Measurements from ENCODE around the gene PDHX.

PDHX gene

GRCh38 chr11:34926831-34927132, 10.4 kb downstream of the PDHX start:
- TF ChIP-seq, protein P1, sequence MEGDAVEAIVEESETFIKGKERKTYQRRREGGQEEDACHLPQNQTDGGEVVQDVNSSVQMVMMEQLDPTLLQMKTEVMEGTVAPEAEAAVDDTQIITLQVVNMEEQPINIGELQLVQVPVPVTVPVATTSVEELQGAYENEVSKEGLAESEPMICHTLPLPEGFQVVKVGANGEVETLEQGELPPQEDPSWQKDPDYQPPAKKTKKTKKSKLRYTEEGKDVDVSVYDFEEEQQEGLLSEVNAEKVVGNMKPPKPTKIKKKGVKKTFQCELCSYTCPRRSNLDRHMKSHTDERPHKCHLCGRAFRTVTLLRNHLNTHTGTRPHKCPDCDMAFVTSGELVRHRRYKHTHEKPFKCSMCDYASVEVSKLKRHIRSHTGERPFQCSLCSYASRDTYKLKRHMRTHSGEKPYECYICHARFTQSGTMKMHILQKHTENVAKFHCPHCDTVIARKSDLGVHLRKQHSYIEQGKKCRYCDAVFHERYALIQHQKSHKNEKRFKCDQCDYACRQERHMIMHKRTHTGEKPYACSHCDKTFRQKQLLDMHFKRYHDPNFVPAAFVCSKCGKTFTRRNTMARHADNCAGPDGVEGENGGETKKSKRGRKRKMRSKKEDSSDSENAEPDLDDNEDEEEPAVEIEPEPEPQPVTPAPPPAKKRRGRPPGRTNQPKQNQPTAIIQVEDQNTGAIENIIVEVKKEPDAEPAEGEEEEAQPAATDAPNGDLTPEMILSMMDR (IDR thresholded peaks at IDR 0.05; ENCODE audit: extremely low read depth, missing control alignments): no peak
- no peak for DNase-seq (ENCODE audit: low spot score)

GRCh38 chr11:34928268-34928959, 12.0 kb downstream of the PDHX start:
- TF ChIP-seq, protein P1 (IDR thresholded peaks at IDR 0.05; ENCODE audit: extremely low read depth, missing control alignments): no peak
- no peak for DNase-seq (ENCODE audit: low spot score)

DNA sequence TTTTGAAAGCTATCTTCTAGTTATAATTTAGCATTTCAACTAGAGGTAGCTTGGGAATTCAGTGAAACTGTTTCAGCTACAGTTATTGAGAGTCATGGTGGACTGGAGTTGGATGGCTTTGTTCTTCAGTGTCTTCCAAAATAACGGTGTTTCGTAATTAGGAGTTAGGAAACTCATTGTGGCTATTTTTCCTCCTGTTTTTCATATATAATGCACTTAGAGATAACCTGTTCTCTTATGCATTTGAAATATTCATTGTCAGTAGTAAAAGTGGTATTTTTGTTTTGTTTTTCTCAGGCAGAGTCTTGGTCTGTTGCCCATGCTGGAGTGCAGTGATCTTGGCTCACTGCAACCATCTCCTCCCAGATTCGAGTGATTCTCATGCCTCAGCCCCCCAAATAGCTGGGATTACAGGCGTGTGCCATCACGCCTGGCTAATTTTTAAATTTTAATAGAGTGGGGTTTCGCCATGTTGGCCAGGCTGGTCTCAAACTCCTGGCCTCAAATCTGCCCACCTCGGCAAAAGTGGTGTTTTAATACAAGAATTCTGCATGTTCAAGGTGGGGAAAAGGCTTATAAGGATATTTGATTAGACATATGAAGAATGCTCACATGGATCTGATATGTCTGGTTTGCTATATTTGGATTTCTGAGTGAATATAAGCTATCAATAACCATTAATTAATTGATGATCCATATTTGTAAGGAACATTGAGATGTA, 12.7 kb downstream of the PDHX start:
- DNase-seq (ENCODE audit: low spot score): no peak
- TF ChIP-seq, protein P1 (IDR thresholded peaks at IDR 0.05; ENCODE audit: extremely low read depth, missing control alignments): no peak

DNA sequence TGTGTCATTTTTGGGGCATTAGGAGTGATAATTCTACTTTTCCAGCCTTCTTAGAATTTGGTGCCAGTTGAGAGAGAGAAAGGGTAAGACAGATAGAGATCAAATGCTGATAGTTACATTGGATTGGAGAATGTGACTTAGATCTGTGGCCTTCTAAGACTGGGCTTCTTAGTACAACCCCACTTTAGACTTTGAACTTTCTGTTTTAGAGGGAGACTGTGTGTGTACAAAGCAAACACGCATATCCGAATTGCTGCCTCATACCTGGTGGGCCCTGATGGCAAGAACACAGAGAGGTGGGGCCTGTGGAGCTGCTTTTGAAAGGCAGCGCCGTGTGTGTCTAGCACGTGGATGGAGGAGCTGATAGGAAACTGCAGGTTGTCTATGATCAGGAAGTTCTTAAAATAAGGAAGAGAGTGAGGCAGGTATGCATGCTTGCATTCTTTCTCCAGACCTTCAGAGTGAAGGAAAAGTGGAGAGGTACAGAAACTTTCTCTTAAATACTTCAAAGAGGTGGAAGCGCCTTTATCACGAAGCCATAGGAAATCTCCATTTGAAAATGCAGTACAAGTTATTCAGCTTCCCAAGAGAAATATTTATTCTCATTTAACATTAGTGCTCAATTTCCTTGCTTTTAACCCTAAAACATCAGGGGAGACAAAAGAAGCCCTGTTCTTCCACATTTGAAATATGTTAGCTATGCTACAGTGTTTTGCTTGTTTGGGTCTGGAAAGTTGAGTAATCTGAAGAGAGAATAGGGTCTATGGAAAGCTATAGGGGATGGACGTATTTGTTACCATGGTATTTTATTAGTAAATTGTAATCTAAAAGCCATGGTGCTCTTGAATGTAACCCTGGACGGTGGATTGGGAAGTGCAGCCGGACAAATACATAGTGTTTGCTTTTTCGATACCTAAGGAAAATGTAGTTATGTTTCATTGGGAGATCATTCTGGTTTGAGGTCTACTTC, 13.7 kb downstream of the PDHX start:
- DNase-seq (ENCODE audit: low spot score): no peak

GRCh38 chr11:34936945-34937629, 20.7 kb downstream of the PDHX start:
- TF ChIP-seq, protein P1 (IDR thresholded peaks at IDR 0.05; ENCODE audit: extremely low read depth, missing control alignments): no peak
- DNase-seq (ENCODE audit: low spot score): no peak

More for the DNA sequence above, 13.7 kb downstream of the PDHX start:
- TF ChIP-seq, protein P1 (IDR thresholded peaks at IDR 0.05; ENCODE audit: extremely low read depth, missing control alignments): no peak

DNA sequence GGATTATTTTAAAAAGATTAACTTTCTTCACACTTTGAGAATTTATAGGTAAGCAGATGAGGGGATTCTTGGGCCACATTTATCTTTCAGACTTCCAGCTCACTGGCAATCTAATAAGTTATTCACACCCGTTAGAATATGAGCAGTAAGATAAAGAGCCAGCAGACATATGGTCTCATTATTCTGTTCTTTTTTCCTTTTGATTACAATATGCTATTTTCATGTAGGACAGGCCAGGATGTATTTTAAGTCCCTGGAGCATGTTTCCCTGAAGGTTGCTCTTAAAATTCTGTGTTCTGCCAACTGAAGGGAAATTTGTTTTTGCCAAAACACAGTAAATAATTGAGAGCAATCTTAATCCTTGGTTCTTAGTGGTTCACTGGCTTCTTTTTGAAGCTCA, 22.2 kb downstream of the PDHX start:
- DNase-seq (ENCODE audit: low spot score): no peak
- TF ChIP-seq, protein P1 (IDR thresholded peaks at IDR 0.05; ENCODE audit: extremely low read depth, missing control alignments): no peak
